ENCODE data around the gene IL17A.

IL17A gene

DNA sequence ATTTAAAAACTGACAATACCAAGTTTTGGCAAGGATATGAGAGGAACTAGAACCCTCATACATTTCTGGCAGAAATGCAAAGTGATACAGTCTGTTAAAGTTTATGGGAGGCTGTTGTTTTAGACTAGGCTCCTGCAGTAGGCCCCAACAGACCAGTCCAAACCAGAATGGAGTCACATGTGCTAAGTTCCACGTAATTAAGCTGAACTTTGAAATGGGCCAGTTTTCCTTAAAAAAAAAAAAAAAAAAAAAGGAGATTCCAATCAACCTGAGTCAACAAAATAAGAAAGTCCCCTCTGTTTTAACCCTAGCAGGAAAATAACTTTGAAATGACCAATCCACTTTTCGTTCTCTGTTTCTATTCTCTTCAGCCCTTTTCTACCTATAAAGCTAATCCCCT, 31.6 kb downstream of the IL17A start:
- DNase-seq: no peak

DNA sequence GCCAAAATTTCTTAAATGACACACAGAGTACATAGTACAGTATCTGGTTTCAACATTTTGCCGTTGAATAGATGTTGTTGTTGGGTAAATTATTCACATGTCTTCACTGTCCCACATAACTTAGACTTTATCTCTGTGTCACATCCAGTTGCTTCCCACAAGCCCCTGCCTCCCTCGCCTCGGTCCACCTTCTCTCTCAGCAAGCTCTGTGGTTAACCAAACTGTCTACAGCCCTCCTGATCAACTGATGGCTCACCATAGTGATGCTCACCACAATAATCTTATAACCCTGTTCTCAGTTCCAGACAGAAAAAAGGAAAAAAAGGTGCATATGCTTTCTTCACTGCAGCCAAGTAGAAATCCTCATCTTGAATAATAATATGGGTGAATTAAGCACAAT, 35.1 kb downstream of the IL17A start:
- DNase-seq: no peak

DNA sequence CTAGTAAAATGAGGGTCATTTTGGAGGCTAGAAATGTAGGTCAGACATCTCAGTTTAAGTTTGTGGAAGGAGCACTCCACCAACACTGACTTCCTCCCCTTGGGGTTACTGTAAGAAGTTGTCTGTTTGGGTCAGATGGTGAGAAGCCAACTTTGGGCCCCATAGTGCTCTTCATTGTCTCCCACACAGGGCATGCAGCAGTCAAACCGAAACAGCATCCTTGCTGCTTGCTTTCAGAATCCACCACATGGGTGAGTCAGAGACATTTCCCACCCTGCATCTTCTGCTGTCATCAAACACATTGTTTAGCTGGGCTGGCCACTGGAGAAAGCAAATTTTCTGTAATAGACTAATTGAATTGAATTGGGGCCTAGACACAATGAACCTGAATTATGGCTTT, 41.3 kb downstream of the IL17A start:
- no peak for DNase-seq

DNA sequence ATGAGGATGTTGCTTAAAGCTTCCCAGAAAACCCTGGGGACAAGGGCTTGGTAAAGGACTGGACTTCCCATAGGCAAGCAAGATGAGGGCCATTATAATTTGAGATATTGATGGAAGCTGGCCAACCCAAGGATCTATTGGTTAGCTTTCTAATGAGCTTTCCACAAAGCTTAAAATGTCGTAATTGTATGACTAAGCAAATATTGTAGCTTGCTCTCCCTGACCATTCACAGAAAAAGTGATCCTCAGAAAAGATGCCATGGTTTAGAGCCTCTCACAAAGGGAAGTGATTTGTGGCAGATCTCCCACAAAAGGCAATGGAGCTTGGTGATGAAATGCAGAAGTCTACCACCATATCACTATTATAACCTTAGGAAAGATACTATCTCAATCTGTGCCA, 44.5 kb downstream of the IL17A start:
- no peak for DNase-seq

DNA sequence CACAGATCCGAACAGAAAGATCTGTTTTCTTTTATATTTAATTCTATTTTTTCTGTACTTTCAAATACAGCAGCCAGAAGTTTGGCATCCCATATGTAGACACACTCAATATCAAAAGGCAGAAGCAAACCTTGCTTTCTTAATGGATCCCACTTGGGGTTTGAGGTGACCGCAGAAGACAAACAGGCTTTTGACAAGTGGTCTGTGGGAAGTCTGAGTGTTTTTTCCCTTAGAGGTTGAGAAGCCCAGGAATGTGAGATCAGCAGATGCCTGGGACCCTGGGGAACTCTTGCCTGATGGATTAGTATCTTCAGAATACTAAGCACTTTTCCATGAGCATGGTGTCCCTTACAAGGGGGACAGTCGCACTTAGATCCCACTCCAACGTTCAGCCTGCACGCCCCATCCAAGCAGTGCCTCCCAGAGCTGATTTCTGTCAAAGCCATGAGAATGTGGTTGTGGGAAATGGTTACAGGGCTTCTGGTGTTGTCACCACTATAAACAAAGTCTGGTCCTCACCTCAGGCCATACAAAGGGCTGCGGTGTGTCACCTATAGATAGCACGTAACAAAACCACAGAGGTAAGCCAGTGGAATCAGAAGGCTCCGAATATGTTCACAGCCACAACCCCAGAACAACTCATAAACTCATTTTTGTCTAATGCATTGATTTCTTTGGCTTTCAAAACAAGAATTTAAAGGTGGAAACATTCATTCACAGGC, 45.4 kb downstream of the IL17A start:
- no peak for DNase-seq

GRCh38 chr6:52233005-52233404, 46.8 kb downstream of the IL17A start:
- DNase-seq: no peak

- peak; percentile 1 for DNase-seq
Measured at GRCh38 chr6:52233975-52234823, 48.0 kb downstream of the IL17A start.
